Measurements from ENCODE around the gene PDE8B.

Gene PDE8B

DNA sequence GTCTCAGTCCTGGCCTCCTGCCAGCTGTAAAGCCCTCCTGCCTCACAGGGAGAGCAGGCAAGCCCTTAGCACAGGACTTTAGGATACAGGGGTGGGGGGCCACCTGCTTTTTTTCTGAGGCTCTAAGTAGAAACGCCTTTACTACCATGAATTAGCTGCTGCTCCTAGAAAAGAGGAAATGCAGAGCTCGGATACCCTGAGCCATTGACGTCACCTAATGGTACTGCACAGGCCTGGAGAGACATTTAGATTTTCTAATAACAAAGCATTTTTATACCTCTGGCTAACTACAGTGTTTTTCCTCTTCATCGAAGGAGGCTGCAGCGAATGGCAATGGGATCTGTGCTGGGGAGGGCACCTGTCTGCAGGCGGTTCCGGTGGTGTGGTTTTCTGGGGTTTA is 144.6 kb downstream of the PDE8B start:
- no peaks in the 10 kb centered on the region for H3K9me3 ChIP-seq (ENCODE audit: control insufficient read depth in 2 of 2, low read length in 2 of 2)
- no peaks in the 10 kb centered on the region for H3K36me3 ChIP-seq (ENCODE audit: control insufficient read depth in 2 of 2, insufficient read depth in 2 of 2, low read length in 2 of 2)
- H3K4me3 ChIP-seq (ENCODE audit: low read length in 2 of 2), result no peak overlapping the region
- no peaks in the 10 kb centered on the region for H3K27me3 ChIP-seq (ENCODE audit: control insufficient read depth in 2 of 2, insufficient read depth in 2 of 2, low read length in 2 of 2)
- H3K4me1 ChIP-seq (ENCODE audit: control insufficient read depth in 2 of 2, insufficient read depth in 2 of 2, low read length in 2 of 2), result no peaks in the 10 kb centered on the region
- no peak overlapping the region for H3K9ac ChIP-seq (ENCODE audit: low read depth in 1 of 2, low read length in 2 of 2)
- no peak overlapping the region for H3K27ac ChIP-seq (ENCODE audit: low read depth in 2 of 2, low read length in 2 of 2)

DNA sequence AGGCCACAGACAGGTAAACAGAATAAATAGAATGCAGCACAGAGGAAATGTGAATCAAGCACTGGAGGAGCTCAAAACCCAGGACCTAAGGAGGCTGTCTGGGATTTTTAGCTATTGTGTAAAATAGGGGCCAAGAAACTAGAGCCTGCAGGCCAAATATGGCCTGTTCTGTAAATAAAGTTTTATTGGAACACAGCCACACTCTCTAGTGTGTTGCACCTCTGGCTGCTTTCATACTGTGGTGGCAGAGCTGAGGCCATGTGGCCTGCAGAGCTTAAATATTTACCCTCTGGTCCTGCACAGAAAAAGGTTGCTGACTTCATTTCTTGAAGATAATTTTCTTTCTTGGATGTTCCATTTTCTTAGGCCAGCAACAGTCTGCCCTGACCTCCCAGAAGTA is 145.3 kb downstream of the PDE8B start:
- H3K4me3 ChIP-seq (ENCODE audit: low read length in 2 of 2), result no peak overlapping the region
- no peaks in the 10 kb centered on the region for H3K4me1 ChIP-seq (ENCODE audit: control insufficient read depth in 2 of 2, insufficient read depth in 2 of 2, low read length in 2 of 2)
- no peak overlapping the region for H3K27ac ChIP-seq (ENCODE audit: low read depth in 2 of 2, low read length in 2 of 2)
- no peaks in the 10 kb centered on the region for H3K36me3 ChIP-seq (ENCODE audit: control insufficient read depth in 2 of 2, insufficient read depth in 2 of 2, low read length in 2 of 2)
- no peaks in the 10 kb centered on the region for H3K9me3 ChIP-seq (ENCODE audit: control insufficient read depth in 2 of 2, low read length in 2 of 2)
- no peaks in the 10 kb centered on the region for H3K27me3 ChIP-seq (ENCODE audit: control insufficient read depth in 2 of 2, insufficient read depth in 2 of 2, low read length in 2 of 2)
- no peak overlapping the region for H3K9ac ChIP-seq (ENCODE audit: low read depth in 1 of 2, low read length in 2 of 2)

DNA sequence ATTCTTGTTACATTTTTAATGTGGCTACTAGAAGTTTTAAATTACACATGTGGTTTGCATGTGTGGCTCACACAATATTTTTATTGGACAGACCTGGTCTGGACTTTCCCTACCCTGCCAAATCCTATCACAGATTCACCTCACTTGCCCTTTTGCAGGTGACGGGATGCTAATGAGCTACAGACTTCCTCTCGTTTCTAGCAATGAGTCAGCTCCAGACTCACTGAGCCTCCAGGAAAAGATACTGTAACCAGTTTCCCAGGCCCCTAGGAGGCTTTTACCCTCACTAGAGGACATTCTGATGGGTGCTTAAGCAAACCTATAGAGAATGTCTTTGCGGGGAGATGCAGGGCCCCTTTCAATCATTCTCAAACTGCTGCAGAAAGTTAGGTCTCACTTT is 146.3 kb downstream of the PDE8B start:
- Histone ChIP-seq H3K9ac (ENCODE audit: low read depth in 1 of 2, low read length in 2 of 2) (no peak overlapping the region), H3K4me3 (ENCODE audit: low read length in 2 of 2) (no peak overlapping the region), H3K36me3 (ENCODE audit: control insufficient read depth in 2 of 2, insufficient read depth in 2 of 2, low read length in 2 of 2) (no peaks in the 10 kb centered on the region), H3K4me1 (ENCODE audit: control insufficient read depth in 2 of 2, insufficient read depth in 2 of 2, low read length in 2 of 2) (no peaks in the 10 kb centered on the region), H3K27me3 (ENCODE audit: control insufficient read depth in 2 of 2, insufficient read depth in 2 of 2, low read length in 2 of 2) (no peaks in the 10 kb centered on the region), H3K9me3 (ENCODE audit: control insufficient read depth in 2 of 2, low read length in 2 of 2) (no peaks in the 10 kb centered on the region), H3K27ac (ENCODE audit: low read depth in 2 of 2, low read length in 2 of 2) (no peak overlapping the region)

DNA sequence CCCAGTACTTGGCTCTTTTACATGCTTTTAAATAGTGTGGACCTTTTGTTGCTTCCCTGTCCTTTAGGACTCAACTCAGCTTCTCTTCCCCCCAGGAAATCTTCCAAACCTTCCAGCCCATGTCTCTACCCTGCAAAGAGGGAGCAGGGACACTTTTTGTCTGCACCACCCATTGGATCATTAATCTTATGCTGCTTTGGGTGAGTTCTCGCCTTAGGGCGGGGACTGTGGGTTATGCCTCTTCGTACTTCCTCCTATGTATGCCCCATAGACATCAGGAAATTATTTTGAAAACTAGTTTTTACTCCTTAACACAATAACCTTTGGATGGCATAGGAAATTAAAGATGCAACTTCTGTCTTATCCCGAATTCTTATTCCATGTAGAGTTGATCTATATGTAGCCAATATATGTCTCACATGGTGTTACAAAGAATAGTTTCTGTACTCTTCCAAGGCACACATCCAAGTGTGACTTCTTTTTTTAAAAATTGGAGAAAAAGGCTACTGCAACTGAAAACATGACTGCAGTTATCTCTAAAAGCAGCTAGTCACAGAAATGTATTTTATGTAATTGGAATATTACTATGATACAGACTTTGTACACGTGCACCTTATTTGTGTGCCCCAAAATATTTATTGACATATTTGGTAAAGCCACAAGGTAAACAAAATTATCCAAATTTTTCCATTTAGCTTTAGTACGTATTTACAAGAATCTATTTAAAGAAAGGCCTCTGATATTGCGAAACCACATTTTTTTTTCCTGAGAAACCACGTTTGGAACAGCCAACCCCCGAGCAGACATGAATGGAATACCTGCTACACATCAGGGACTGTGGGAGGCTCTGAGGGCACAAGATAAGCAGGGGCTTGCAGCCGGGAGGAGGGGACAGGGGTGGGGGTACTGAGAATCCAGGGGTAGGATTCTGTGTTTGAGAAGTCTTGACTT is 148.1 kb downstream of the PDE8B start:
- H3K9me3 ChIP-seq (ENCODE audit: control insufficient read depth in 2 of 2, low read length in 2 of 2), result no peaks in the 10 kb centered on the region
- H3K4me3 ChIP-seq (ENCODE audit: low read length in 2 of 2), result no peak overlapping the region
- no peak overlapping the region for H3K27ac ChIP-seq (ENCODE audit: low read depth in 2 of 2, low read length in 2 of 2)
- no peaks in the 10 kb centered on the region for H3K36me3 ChIP-seq (ENCODE audit: control insufficient read depth in 2 of 2, insufficient read depth in 2 of 2, low read length in 2 of 2)
- H3K27me3 ChIP-seq (ENCODE audit: control insufficient read depth in 2 of 2, insufficient read depth in 2 of 2, low read length in 2 of 2), result no peaks in the 10 kb centered on the region
- no peaks in the 10 kb centered on the region for H3K4me1 ChIP-seq (ENCODE audit: control insufficient read depth in 2 of 2, insufficient read depth in 2 of 2, low read length in 2 of 2)
- no peak overlapping the region for H3K9ac ChIP-seq (ENCODE audit: low read depth in 1 of 2, low read length in 2 of 2)

DNA sequence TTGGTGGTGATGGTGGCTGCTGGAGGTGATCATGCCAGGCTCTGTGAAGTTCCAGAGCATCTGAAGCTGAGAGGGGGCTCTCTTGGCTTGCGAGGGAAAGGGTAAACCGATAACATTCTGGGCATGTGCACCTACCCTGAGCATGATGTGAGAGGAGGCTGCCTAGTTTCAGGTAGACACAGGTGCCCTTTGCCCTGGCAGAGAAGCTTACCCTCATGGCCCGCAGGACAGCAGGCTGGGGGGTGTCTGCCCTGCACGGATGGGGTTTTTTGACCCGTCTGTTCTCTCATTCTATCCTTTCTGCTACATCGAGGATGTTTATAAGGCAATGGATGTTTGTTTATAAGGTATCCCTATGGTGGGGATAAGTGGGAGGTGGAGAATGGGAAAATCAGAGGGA is 148.8 kb downstream of the PDE8B start:
- Histone ChIP-seq H3K27me3 (ENCODE audit: control insufficient read depth in 2 of 2, insufficient read depth in 2 of 2, low read length in 2 of 2) (no peaks in the 10 kb centered on the region), H3K36me3 (ENCODE audit: control insufficient read depth in 2 of 2, insufficient read depth in 2 of 2, low read length in 2 of 2) (no peaks in the 10 kb centered on the region), H3K4me3 (ENCODE audit: low read length in 2 of 2) (no peak overlapping the region), H3K27ac (ENCODE audit: low read depth in 2 of 2, low read length in 2 of 2) (no peak overlapping the region), H3K4me1 (ENCODE audit: control insufficient read depth in 2 of 2, insufficient read depth in 2 of 2, low read length in 2 of 2) (no peaks in the 10 kb centered on the region), H3K9me3 (ENCODE audit: control insufficient read depth in 2 of 2, low read length in 2 of 2) (no peaks in the 10 kb centered on the region), H3K9ac (ENCODE audit: low read depth in 1 of 2, low read length in 2 of 2) (no peak overlapping the region)

DNA sequence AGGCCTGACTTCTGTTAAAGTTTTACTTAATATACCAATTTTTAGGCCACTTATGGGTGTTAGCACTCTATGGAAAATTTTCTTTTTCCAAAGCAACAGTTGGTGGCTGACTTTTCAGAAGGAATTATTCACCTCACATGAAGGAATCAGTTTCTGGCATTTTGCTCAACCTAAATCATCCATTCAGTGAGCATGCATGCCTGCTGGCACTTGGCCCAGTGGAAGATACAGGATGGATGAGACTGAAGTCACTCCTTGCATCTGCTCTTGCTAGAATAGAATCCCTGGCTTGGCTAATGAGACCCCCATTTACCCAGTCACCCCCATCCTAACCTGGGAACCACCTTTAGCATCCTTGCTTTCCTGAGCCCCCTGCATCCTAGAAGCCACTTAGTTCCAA is 149.9 kb downstream of the PDE8B start:
- no peaks in the 10 kb centered on the region for H3K9me3 ChIP-seq (ENCODE audit: control insufficient read depth in 2 of 2, low read length in 2 of 2)
- H3K27ac ChIP-seq (ENCODE audit: low read depth in 2 of 2, low read length in 2 of 2), result no peak overlapping the region
- no peaks in the 10 kb centered on the region for H3K36me3 ChIP-seq (ENCODE audit: control insufficient read depth in 2 of 2, insufficient read depth in 2 of 2, low read length in 2 of 2)
- no peaks in the 10 kb centered on the region for H3K4me1 ChIP-seq (ENCODE audit: control insufficient read depth in 2 of 2, insufficient read depth in 2 of 2, low read length in 2 of 2)
- no peak overlapping the region for H3K4me3 ChIP-seq (ENCODE audit: low read length in 2 of 2)
- no peaks in the 10 kb centered on the region for H3K27me3 ChIP-seq (ENCODE audit: control insufficient read depth in 2 of 2, insufficient read depth in 2 of 2, low read length in 2 of 2)
- H3K9ac ChIP-seq (ENCODE audit: low read depth in 1 of 2, low read length in 2 of 2), result no peak overlapping the region

DNA sequence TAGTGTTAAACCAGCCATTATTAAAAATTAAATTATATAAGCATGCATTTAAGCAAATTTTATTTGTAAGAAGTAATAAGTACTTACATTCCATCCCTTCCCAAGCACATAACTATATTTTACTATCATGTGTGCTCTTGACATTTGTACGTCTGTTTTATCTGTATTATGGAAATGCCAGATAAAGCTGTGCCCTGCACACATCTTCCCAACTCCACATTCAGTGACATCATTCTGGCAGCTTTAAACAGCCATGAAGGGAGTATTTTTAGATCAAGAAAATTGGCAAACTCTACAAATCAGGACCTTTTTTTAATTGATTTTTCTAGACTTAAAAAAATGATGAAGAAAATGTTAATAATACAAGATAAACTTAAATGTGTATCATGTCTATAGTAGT is 150.5 kb downstream of the PDE8B start:
- H3K27me3 ChIP-seq (ENCODE audit: control insufficient read depth in 2 of 2, insufficient read depth in 2 of 2, low read length in 2 of 2), result no peaks in the 10 kb centered on the region
- H3K4me3 ChIP-seq (ENCODE audit: low read length in 2 of 2), result no peak overlapping the region
- H3K27ac ChIP-seq (ENCODE audit: low read depth in 2 of 2, low read length in 2 of 2), result no peak overlapping the region
- H3K4me1 ChIP-seq (ENCODE audit: control insufficient read depth in 2 of 2, insufficient read depth in 2 of 2, low read length in 2 of 2), result no peaks in the 10 kb centered on the region
- H3K36me3 ChIP-seq (ENCODE audit: control insufficient read depth in 2 of 2, insufficient read depth in 2 of 2, low read length in 2 of 2), result no peaks in the 10 kb centered on the region
- no peaks in the 10 kb centered on the region for H3K9me3 ChIP-seq (ENCODE audit: control insufficient read depth in 2 of 2, low read length in 2 of 2)
- no peak overlapping the region for H3K9ac ChIP-seq (ENCODE audit: low read depth in 1 of 2, low read length in 2 of 2)

DNA sequence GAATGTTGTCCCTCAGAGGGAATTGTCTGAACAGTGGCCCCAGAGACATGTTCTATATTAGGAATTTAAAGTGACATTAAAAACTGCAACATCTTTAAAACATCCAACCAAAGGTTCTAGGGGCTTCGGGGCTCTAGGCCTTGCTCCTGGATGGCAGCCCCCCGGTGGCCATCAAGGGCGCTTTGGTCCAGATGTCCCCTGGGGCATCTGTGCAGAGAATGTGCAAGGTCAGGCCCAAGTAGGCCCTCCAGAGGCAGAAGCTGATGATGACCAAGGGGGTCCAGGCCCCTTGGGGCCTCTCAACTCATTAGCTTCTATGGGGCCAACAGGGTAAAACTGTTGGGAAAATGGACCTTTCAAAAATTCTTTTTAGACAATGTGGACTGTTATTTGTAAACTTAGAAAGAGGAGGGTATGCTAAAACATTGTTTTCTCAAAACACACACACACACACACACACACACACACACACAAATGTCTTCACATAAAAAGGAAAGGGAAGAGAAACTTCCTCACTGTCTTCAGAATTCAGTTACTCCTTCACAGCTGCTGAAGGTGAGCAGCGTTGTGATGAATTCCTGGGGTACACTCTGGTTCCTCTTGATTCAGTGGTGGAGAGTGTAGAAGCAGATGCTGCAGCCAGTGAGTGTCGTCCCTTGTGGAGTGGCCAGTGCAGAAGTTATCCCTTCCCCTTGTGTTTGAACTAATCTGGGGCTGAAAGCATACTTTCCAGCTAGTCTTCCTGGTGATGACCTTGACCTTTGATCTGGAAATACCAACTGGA is 156.4 kb downstream of the PDE8B start:
- Histone ChIP-seq H3K27me3 (ENCODE audit: control insufficient read depth in 2 of 2, insufficient read depth in 2 of 2, low read length in 2 of 2) (no peaks in the 10 kb centered on the region), H3K27ac (ENCODE audit: low read depth in 2 of 2, low read length in 2 of 2) (no peak overlapping the region), H3K4me3 (ENCODE audit: low read length in 2 of 2) (no peak overlapping the region), H3K9me3 (ENCODE audit: control insufficient read depth in 2 of 2, low read length in 2 of 2) (no peaks in the 10 kb centered on the region), H3K4me1 (ENCODE audit: control insufficient read depth in 2 of 2, insufficient read depth in 2 of 2, low read length in 2 of 2) (no peaks in the 10 kb centered on the region), H3K9ac (ENCODE audit: low read depth in 1 of 2, low read length in 2 of 2) (no peak overlapping the region), H3K36me3 (ENCODE audit: control insufficient read depth in 2 of 2, insufficient read depth in 2 of 2, low read length in 2 of 2) (no peaks in the 10 kb centered on the region)

DNA sequence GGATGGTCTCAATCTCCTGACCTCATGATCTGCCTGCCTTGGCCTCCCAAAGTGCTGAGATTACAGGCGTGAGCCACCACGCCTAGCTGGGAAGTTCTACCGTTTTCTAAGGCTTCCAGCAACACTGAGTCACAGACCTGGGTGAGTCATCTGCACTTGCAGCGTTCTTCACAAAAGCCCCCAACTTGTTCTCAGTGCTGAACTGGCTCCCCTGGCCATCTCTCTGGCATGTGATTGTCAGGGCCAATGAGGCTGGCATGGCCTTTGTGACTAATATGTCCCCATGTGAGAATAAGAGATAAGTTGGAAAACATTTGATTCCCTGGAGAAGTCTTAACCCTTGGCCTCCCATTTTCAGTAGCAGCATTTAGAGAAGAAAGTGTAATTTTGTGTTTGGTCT is 157.3 kb downstream of the PDE8B start:
- no peaks in the 10 kb centered on the region for H3K36me3 ChIP-seq (ENCODE audit: control insufficient read depth in 2 of 2, insufficient read depth in 2 of 2, low read length in 2 of 2)
- H3K4me1 ChIP-seq (ENCODE audit: control insufficient read depth in 2 of 2, insufficient read depth in 2 of 2, low read length in 2 of 2), result no peaks in the 10 kb centered on the region
- no peak overlapping the region for H3K27ac ChIP-seq (ENCODE audit: low read depth in 2 of 2, low read length in 2 of 2)
- H3K9me3 ChIP-seq (ENCODE audit: control insufficient read depth in 2 of 2, low read length in 2 of 2), result no peaks in the 10 kb centered on the region
- H3K9ac ChIP-seq (ENCODE audit: low read depth in 1 of 2, low read length in 2 of 2), result no peak overlapping the region
- no peak overlapping the region for H3K4me3 ChIP-seq (ENCODE audit: low read length in 2 of 2)
- H3K27me3 ChIP-seq (ENCODE audit: control insufficient read depth in 2 of 2, insufficient read depth in 2 of 2, low read length in 2 of 2), result no peaks in the 10 kb centered on the region

DNA sequence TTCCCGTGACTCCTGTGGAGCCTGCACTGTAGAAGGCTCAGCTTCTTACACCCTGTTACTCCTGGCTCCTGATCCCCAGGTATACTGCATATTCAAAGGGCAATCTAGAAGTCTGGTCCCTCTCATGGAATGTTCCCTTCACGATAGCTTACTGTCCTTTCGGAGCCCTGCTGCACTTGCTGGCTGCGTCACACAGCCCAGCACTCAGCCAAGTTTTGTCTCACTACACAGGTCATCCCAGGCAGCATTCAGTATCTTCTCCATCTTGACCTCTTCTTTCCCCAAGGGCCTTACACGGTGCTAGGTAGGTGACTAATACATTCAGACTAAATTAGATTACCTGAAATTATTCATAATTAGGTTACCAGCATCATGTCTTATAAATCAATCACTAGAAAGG is 157.9 kb downstream of the PDE8B start:
- H3K36me3 ChIP-seq (ENCODE audit: control insufficient read depth in 2 of 2, insufficient read depth in 2 of 2, low read length in 2 of 2), result no peaks in the 10 kb centered on the region
- H3K4me3 ChIP-seq (ENCODE audit: low read length in 2 of 2), result no peak overlapping the region
- no peaks in the 10 kb centered on the region for H3K4me1 ChIP-seq (ENCODE audit: control insufficient read depth in 2 of 2, insufficient read depth in 2 of 2, low read length in 2 of 2)
- H3K9me3 ChIP-seq (ENCODE audit: control insufficient read depth in 2 of 2, low read length in 2 of 2), result no peaks in the 10 kb centered on the region
- H3K27me3 ChIP-seq (ENCODE audit: control insufficient read depth in 2 of 2, insufficient read depth in 2 of 2, low read length in 2 of 2), result no peaks in the 10 kb centered on the region
- H3K27ac ChIP-seq (ENCODE audit: low read depth in 2 of 2, low read length in 2 of 2), result no peak overlapping the region
- no peak overlapping the region for H3K9ac ChIP-seq (ENCODE audit: low read depth in 1 of 2, low read length in 2 of 2)

Data from mucosa of rectum (tissue), 2 donors.